SK-N-SH (cell line): ENCODE results near the gene CARD8. TPM values are rescaled to one million over a fixed set of nuclear protein-coding genes. Genes with fewer than 3 reads are reported as not detected.

ENCODE experiments used
- CTCF ChIA-PET: fragments of 300-600, 350-600 bp; formaldehyde crosslinking; extraction: SDS; loops from one replicate; lab custom pipeline; 2021; lab: Yijun Ruan, JAX
- POLR2A ChIA-PET: fragments of 350-600 bp; sonication (Branson Sonifier 250); formaldehyde crosslinking; extraction: SDS; loops from one replicate; lab custom pipeline; 2020; ENCODE audit warnings: antibody characterized with exemption, inconsistent platforms; lab: Yijun Ruan, JAX
- DNase-seq: peaks from one replicate; pipeline ENCODE4 v3.0.0; 2012
- H2AFZ ChIP-seq: fragments of 200-600 bp; sonication (generic); 2 replicates; pipeline ENCODE4 v1.8.1; 2016; ENCODE audit warnings: antibody characterized with exemption, mild to moderate bottlenecking, low read depth
- H3F3A ChIP-seq: fragments of 200-600 bp; sonication (generic); replicated peaks from 2 replicates; pipeline ENCODE3; 2016; ENCODE audit warnings: antibody characterized with exemption, mild to moderate bottlenecking; ENCODE audit not compliant: insufficient read depth
- H3K27ac ChIP-seq, 2 experiments: fragments of 200-500 bp in 1 of 2; fragments of 200-600 bp in 1 of 2; sonication (Bioruptor generic) in 1 of 2; sonication (generic), shearing (Covaris generic) in 1 of 2; 2 replicates each; pipeline versions ENCODE4 v1.5.1 to v1.6.1; 2014 to 2016; ENCODE audit warnings: low read depth in 2 of 2, inconsistent platforms in 1 of 2, low read length in 1 of 2, mild to moderate bottlenecking in 1 of 2, mixed read lengths in 1 of 2
- H3K27me3 ChIP-seq: fragments of 200-600 bp; sonication (generic), shearing (Covaris generic); 2 replicates; pipeline ENCODE4 v1.6.1; 2016; ENCODE audit warnings: mixed run types; ENCODE audit not compliant: insufficient read depth
- H3K36me3 ChIP-seq, 2 experiments: fragments of 200-500 bp in 1 of 2; fragments of 200-600 bp in 1 of 2; sonication (Bioruptor generic) in 1 of 2; sonication (generic) in 1 of 2; replicated peaks in 1 of 2; 2 replicates each; pipeline versions ENCODE3 to v1.5.1; 2014 to 2016; ENCODE audit warnings: low read length in 1 of 2, mild to moderate bottlenecking in 1 of 2; ENCODE audit not compliant: insufficient read depth in 2 of 2, control insufficient read depth in 1 of 2
- H3K4me1 ChIP-seq, 2 experiments: fragments of 200-500 bp in 1 of 2; fragments of 200-600 bp in 1 of 2; sonication (Bioruptor generic) in 1 of 2; sonication (generic), shearing (Covaris generic) in 1 of 2; 2 replicates each; pipeline versions ENCODE4 v1.5.1 to v1.6.1; 2014 to 2016; ENCODE audit warnings: low read depth in 1 of 2, low read length in 1 of 2, mixed run types in 1 of 2; ENCODE audit not compliant: insufficient read depth in 2 of 2, control insufficient read depth in 1 of 2
- H3K4me2 ChIP-seq: fragments of 200-600 bp; sonication (generic), shearing (Covaris generic); 2 replicates; pipeline ENCODE4 v1.6.1; 2017; ENCODE audit warnings: mixed run types
- H3K4me3 ChIP-seq, 2 experiments: fragments of 200-500 bp in 1 of 2; fragments of 200-600 bp in 1 of 2; sonication (Bioruptor generic) in 1 of 2; sonication (generic), shearing (Covaris generic) in 1 of 2; 2 replicates each; pipeline versions ENCODE4 v1.5.1 to v1.8.1; 2014 to 2016; ENCODE audit warnings: low read depth in 2 of 2, inconsistent platforms in 1 of 2, low read length in 1 of 2, mild to moderate bottlenecking in 1 of 2, mixed read lengths in 1 of 2, moderate library complexity in 1 of 2
- H3K79me2 ChIP-seq: fragments of 200-600 bp; sonication (generic); 2 replicates; pipeline ENCODE4 v1.8.1; 2017; ENCODE audit warnings: mild to moderate bottlenecking; ENCODE audit not compliant: insufficient read depth
- H3K9ac ChIP-seq: fragments of 200-600 bp; sonication (generic); 2 replicates; pipeline ENCODE4 v1.6.1; 2017; ENCODE audit warnings: mixed run types
- H3K9me2 ChIP-seq: fragments of 200-600 bp; sonication (generic); 2 replicates; pipeline ENCODE4 v1.6.1; 2017; ENCODE audit warnings: mixed run types
- H3K9me3 ChIP-seq: fragments of 200-600 bp; sonication (generic); 2 replicates; pipeline ENCODE4 v1.6.1; 2017; ENCODE audit warnings: mixed run types, mild to moderate bottlenecking, moderate library complexity
- H4K20me1 ChIP-seq: fragments of 200-600 bp; sonication (generic); 2 replicates; pipeline ENCODE4 v1.6.1; 2017; ENCODE audit warnings: mild to moderate bottlenecking, mixed run types; ENCODE audit not compliant: insufficient read depth
- EP300 ChIP-seq, 2 experiments: IDR thresholded peaks; 2 replicates each; pipeline versions ENCODE4 v1.4.0 to v1.6.1; 2012; ENCODE audit warnings: borderline replicate concordance in 1 of 2, low read depth in 1 of 2, low read length in 1 of 2
- FOXJ3 ChIP-seq: sonication (generic); formaldehyde crosslinking; IDR thresholded peaks from 2 replicates; pipeline ENCODE4 v1.5.1; 2020; ENCODE audit warnings: mild to moderate bottlenecking, missing genetic modification reagents
- FOXM1 ChIP-seq: IDR thresholded peaks from 2 replicates; pipeline ENCODE4 v1.4.0; 2012; ENCODE audit warnings: low read depth, mild to moderate bottlenecking
- GABPA ChIP-seq: IDR thresholded peaks from 2 replicates; pipeline ENCODE4 v1.4.0; 2012; ENCODE audit warnings: low read depth, mild to moderate bottlenecking
- GATA2 ChIP-seq: sonication (generic); formaldehyde crosslinking; IDR thresholded peaks from 2 replicates; pipeline ENCODE4 v1.5.0; 2020; ENCODE audit warnings: mild to moderate bottlenecking, missing genetic modification reagents
- MEF2A ChIP-seq: IDR thresholded peaks from 2 replicates; pipeline ENCODE4 v1.4.0; 2012; ENCODE audit warnings: low read depth, borderline replicate concordance
- POLR2AphosphoS5 ChIP-seq: IDR thresholded peaks from 2 replicates; pipeline ENCODE4 v1.6.1; 2012; ENCODE audit warnings: low read depth, low read length
- RAD21 ChIP-seq: IDR thresholded peaks from 2 replicates; pipeline ENCODE4 v1.6.1; 2012; ENCODE audit warnings: mild to moderate bottlenecking, low read length
- WGBS: methylation state at CpG from one replicate; pipeline ENCODE4 v1.1.6; 2017; ENCODE audit warnings: low lambda C conversion rate; 5-methylcytosine and 5-hydroxymethylcytosine counted together
- polyA plus RNA-seq, 3 experiments: library from polyadenylated mRNA; depleted of rRNA; stranded (reverse); fragments of >200 nt; gene quantifications; 2 replicates each; pipeline ENCODE4 v1.2.3, GENCODE V29; 2012
- TF ChIP-seq, protein P1 (sequence below): fragments of 150-350 bp; IDR thresholded peaks from 2 replicates; pipeline ENCODE4 v1.6.1; 2016; ENCODE audit warnings: mild to moderate bottlenecking, low read depth, low read length
- TF ChIP-seq, protein P2 (sequence below): IDR thresholded peaks from 2 replicates; pipeline ENCODE4 v1.4.0; 2012; ENCODE audit warnings: low read depth
- TF ChIP-seq, protein P3 (sequence below): IDR thresholded peaks from 2 replicates; pipeline ENCODE4 v1.6.1; 2012; ENCODE audit warnings: mild to moderate bottlenecking, low read depth, low read length, moderate library complexity
- TF ChIP-seq, protein P4 (sequence below): fragments of 200-600 bp; sonication (generic); IDR thresholded peaks from 2 replicates; pipeline ENCODE4 v1.6.1; 2017; ENCODE audit warnings: antibody characterized with exemption, mild to moderate bottlenecking, moderate library complexity
- TF ChIP-seq, protein P5 (sequence below): IDR thresholded peaks from 2 replicates; pipeline ENCODE4 v1.4.0; 2012; ENCODE audit warnings: low read depth, borderline replicate concordance

The CARD8 gene
- polyA plus RNA-seq, 1 of the 3 experiments (the other 2 are of a cell fraction): 16.4 TPM

DNA sequence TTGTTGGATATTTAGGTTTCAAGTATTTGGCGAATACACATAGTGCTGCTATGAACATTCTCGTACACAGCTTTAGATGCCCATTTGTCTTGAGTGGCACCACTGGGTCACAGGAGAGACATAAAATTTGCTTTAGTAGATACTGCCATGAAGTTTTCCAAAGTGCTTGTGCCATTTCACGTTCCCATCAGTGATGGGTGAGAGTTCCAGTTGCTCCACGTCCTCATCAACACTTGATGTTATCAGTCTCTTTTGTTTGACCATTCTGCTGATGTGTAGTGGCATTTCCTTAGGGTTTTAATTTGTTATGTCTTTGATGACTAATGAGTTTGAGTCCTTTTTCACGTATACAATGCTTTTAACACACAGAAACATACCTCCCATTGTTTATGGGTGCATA is 74.2 kb downstream of the CARD8 start:
- 87% methylated on average over 5 of the region's 5 CpGs for WGBS
- H3K9me3 ChIP-seq: peaks cover 8% of the 10 kb centered on the region; the same call in 1 of the 2 replicates
- ChIA-PET POLR2A (no interaction called here), CTCF (no interaction called here)
- peaks cover 0 to 13% of the 10 kb centered on the region in 2 experiments for H3K36me3 ChIP-seq
- no peak for DNase-seq
- no peak overlapping the region for H2AFZ ChIP-seq
- no peaks in the 10 kb centered on the region for H4K20me1 ChIP-seq
- H3K79me2 ChIP-seq: no peaks in the 10 kb centered on the region
- TF ChIP-seq, protein P1, sequence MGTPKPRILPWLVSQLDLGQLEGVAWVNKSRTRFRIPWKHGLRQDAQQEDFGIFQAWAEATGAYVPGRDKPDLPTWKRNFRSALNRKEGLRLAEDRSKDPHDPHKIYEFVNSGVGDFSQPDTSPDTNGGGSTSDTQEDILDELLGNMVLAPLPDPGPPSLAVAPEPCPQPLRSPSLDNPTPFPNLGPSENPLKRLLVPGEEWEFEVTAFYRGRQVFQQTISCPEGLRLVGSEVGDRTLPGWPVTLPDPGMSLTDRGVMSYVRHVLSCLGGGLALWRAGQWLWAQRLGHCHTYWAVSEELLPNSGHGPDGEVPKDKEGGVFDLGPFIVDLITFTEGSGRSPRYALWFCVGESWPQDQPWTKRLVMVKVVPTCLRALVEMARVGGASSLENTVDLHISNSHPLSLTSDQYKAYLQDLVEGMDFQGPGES: no peak
- no peaks in the 10 kb centered on the region for H3K27me3 ChIP-seq
- H3K4me1 ChIP-seq: no peaks in the 10 kb centered on the region
- no peak overlapping the region for H3K9ac ChIP-seq
- H3K4me3 ChIP-seq: no peak overlapping the region
- H3K27ac ChIP-seq: no peak overlapping the region
- no peak overlapping the region for H3K4me2 ChIP-seq
- H3K9me2 ChIP-seq: no peaks in the 10 kb centered on the region
- peaks cover 5% of the 10 kb centered on the region for H3F3A ChIP-seq

DNA sequence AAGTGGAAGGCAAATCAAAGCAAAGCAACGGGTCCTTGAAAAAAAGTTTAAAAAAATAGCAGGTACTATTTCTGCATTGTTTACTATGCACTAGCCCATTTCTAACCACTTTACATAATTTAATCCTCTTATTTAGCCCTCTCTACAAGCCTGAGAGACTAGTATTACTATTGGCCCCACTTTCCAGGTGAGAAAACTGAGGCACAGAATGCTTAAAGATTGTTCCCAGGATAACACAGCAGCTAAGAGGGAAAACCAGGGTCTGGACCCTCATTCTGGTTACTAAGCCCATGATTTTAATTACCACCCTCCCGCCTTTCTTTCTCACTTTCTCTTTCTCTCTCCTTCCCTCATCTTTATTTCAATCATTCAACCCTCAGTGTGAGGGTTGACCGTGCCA is 79.5 kb downstream of the CARD8 start:
- 0 out of 2 replicates have a peak, but pooled peaks cover 3% of the 10 kb centered on the region for H3K9me3 ChIP-seq
- H3K4me2 ChIP-seq: no peak overlapping the region
- H4K20me1 ChIP-seq: no peaks in the 10 kb centered on the region
- no peak overlapping the region for H3K27ac ChIP-seq
- peaks cover 12% of the 10 kb centered on the region for H3K79me2 ChIP-seq
- no peaks in the 10 kb centered on the region for H3K9me2 ChIP-seq
- DNase-seq: no peak
- H3K9ac ChIP-seq: no peak overlapping the region
- H3K36me3 ChIP-seq: peaks cover 12 to 33% of the 10 kb centered on the region in 2 experiments
- POLR2A ChIA-PET: no interaction called here
- CTCF ChIA-PET: no interaction called here
- H3K27me3 ChIP-seq: no peaks in the 10 kb centered on the region
- H2AFZ ChIP-seq: no peak overlapping the region
- no peak overlapping the region for H3K4me3 ChIP-seq
- TF ChIP-seq GATA2 (CRISPR knock-in tag) (no peak), GABPA (no peak)
- H3K4me1 ChIP-seq: peaks cover 0 to 6% of the 10 kb centered on the region in 2 experiments; a peak in 1 of 4 replicates
- H3F3A ChIP-seq: no peaks in the 10 kb centered on the region
- WGBS: 99% methylated on average over 3 of the region's 3 CpGs

DNA sequence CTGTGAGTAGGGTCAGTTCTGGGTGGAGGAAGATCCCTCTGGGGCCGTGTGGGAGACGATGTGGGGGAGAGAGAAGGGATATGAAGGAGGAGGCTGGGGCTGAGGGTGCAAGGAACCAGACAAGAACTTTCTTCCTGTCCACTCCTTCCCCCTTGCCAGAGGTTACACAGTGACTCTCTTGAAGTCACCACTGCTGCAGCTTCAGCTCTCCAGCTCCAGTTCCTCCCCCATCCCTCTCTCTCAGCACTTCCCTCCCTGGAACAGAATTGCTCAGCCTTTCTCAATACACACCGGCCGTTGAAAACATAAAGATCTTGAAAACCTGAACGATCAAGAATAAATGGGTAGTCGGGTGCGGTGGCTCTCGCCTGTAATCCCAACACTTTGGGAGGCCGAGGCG is 80.1 kb downstream of the CARD8 start:
- CTCF ChIA-PET: no interaction called here
- no peak overlapping the region for H3K9ac ChIP-seq
- H3K36me3 ChIP-seq: peaks cover 12 to 28% of the 10 kb centered on the region in 2 experiments
- H3K79me2 ChIP-seq: peaks cover 17% of the 10 kb centered on the region
- H3K27ac ChIP-seq: no peak overlapping the region
- H4K20me1 ChIP-seq: no peaks in the 10 kb centered on the region
- 97% methylated on average over 10 of the region's 10 CpGs for WGBS
- H3K4me2 ChIP-seq: no peak overlapping the region
- POLR2A ChIA-PET: no interaction called here
- H2AFZ ChIP-seq: no peak overlapping the region
- DNase-seq: no peak
- peaks cover 0 to 10% of the 10 kb centered on the region in 2 experiments; a peak in 1 of 4 replicates for H3K4me1 ChIP-seq
- no peaks in the 10 kb centered on the region for H3K9me3 ChIP-seq
- no peaks in the 10 kb centered on the region for H3K9me2 ChIP-seq
- H3K4me3 ChIP-seq: no peak overlapping the region
- H3K27me3 ChIP-seq: no peaks in the 10 kb centered on the region
- TF ChIP-seq FOXM1 (no peak), RAD21 (no peak), MEF2A (no peak), POLR2AphosphoS5 (no peak), FOXJ3 (CRISPR knock-in tag) (no peak), EP300 (IDR thresholded peaks at IDR 0.05; ENCODE audit: borderline replicate concordance in 1 of 2, low read depth in 1 of 2, low read length in 1 of 2) (no peak)
- TF ChIP-seq, protein P2, sequence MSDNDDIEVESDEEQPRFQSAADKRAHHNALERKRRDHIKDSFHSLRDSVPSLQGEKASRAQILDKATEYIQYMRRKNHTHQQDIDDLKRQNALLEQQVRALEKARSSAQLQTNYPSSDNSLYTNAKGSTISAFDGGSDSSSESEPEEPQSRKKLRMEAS: no peak
- TF ChIP-seq, protein P3, sequence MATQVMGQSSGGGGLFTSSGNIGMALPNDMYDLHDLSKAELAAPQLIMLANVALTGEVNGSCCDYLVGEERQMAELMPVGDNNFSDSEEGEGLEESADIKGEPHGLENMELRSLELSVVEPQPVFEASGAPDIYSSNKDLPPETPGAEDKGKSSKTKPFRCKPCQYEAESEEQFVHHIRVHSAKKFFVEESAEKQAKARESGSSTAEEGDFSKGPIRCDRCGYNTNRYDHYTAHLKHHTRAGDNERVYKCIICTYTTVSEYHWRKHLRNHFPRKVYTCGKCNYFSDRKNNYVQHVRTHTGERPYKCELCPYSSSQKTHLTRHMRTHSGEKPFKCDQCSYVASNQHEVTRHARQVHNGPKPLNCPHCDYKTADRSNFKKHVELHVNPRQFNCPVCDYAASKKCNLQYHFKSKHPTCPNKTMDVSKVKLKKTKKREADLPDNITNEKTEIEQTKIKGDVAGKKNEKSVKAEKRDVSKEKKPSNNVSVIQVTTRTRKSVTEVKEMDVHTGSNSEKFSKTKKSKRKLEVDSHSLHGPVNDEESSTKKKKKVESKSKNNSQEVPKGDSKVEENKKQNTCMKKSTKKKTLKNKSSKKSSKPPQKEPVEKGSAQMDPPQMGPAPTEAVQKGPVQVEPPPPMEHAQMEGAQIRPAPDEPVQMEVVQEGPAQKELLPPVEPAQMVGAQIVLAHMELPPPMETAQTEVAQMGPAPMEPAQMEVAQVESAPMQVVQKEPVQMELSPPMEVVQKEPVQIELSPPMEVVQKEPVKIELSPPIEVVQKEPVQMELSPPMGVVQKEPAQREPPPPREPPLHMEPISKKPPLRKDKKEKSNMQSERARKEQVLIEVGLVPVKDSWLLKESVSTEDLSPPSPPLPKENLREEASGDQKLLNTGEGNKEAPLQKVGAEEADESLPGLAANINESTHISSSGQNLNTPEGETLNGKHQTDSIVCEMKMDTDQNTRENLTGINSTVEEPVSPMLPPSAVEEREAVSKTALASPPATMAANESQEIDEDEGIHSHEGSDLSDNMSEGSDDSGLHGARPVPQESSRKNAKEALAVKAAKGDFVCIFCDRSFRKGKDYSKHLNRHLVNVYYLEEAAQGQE: no peak
- TF ChIP-seq, protein P4, sequence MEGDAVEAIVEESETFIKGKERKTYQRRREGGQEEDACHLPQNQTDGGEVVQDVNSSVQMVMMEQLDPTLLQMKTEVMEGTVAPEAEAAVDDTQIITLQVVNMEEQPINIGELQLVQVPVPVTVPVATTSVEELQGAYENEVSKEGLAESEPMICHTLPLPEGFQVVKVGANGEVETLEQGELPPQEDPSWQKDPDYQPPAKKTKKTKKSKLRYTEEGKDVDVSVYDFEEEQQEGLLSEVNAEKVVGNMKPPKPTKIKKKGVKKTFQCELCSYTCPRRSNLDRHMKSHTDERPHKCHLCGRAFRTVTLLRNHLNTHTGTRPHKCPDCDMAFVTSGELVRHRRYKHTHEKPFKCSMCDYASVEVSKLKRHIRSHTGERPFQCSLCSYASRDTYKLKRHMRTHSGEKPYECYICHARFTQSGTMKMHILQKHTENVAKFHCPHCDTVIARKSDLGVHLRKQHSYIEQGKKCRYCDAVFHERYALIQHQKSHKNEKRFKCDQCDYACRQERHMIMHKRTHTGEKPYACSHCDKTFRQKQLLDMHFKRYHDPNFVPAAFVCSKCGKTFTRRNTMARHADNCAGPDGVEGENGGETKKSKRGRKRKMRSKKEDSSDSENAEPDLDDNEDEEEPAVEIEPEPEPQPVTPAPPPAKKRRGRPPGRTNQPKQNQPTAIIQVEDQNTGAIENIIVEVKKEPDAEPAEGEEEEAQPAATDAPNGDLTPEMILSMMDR: no peak
- TF ChIP-seq, protein P5, sequence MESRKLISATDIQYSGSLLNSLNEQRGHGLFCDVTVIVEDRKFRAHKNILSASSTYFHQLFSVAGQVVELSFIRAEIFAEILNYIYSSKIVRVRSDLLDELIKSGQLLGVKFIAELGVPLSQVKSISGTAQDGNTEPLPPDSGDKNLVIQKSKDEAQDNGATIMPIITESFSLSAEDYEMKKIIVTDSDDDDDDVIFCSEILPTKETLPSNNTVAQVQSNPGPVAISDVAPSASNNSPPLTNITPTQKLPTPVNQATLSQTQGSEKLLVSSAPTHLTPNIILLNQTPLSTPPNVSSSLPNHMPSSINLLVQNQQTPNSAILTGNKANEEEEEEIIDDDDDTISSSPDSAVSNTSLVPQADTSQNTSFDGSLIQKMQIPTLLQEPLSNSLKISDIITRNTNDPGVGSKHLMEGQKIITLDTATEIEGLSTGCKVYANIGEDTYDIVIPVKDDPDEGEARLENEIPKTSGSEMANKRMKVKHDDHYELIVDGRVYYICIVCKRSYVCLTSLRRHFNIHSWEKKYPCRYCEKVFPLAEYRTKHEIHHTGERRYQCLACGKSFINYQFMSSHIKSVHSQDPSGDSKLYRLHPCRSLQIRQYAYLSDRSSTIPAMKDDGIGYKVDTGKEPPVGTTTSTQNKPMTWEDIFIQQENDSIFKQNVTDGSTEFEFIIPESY: no peak
- H3F3A ChIP-seq: no peaks in the 10 kb centered on the region
